HCT116 (cell line): Measurements from ENCODE around the gene OR10P1. TPM values are rescaled to one million over a fixed set of nuclear protein-coding genes. Genes with fewer than 3 reads are reported as not detected.

Experiments
- ATAC-seq: fragments of 200-7000 bp; cut with Tn5 transposase; 2 replicates; pipeline ENCODE4 v1.9.1; 2020; ENCODE audit warnings: mild to moderate bottlenecking, moderate library complexity
- BruUV-seq: library from RNA; stranded (reverse); fragments of 400-500 nt; replicated peaks from 2 replicates; lab custom pipeline; 2021; lab: Mats Ljungman, UMichigan
- CTCF ChIA-PET: fragments of 300-600 bp; sonication (Branson Sonifier 250); formaldehyde crosslinking; loops from one replicate; lab custom pipeline; 2021; ENCODE audit warnings: antibody characterized with exemption; lab: Charles Lee
- POLR2A ChIA-PET: fragments of 300-600, 350-600 bp; sonication (Branson Sonifier 250); formaldehyde crosslinking; loops from one replicate; lab custom pipeline; 2021; ENCODE audit warnings: antibody characterized with exemption; lab: Charles Lee
- RAD21 ChIA-PET, 2 experiments: fragments of 300-600 bp; sonication (Branson Sonifier 250); formaldehyde crosslinking; loops; one replicate each; lab custom pipeline; 2023; ENCODE audit warnings: low total read pairs in 2 of 2; ENCODE audit not compliant: uncharacterized antibody in 2 of 2, unreplicated experiment in 2 of 2, low non-redundant PET in 1 of 2; lab: Charles Lee
- DNase-seq: peaks from one replicate; pipeline ENCODE4 v3.0.0-alpha.2; 2010; ENCODE audit warnings: low read depth, low spot score
- H2AFZ ChIP-seq: fragments of 200-600 bp; shearing (Covaris generic), sonication (generic); 2 replicates; pipeline ENCODE4 v1.6.1; 2017; ENCODE audit warnings: low read depth, mixed run types, mixed read lengths, antibody characterized with exemption, low read length; ENCODE audit not compliant: poor library complexity, severe bottlenecking
- H3K27ac ChIP-seq: 2 replicates; pipeline ENCODE4 v1.5.1; 2012; ENCODE audit warnings: low read depth, low read length
- H3K27me3 ChIP-seq: fragments of 200-600 bp; sonication (generic); 2 replicates; pipeline ENCODE4 v1.6.1; 2016; ENCODE audit warnings: mixed run types, low read length, mixed read lengths; ENCODE audit not compliant: insufficient read depth
- H3K36me3 ChIP-seq, 2 experiments: fragments of 200-500 bp in 1 of 2; fragments of 200-600 bp in 1 of 2; sonication (Bioruptor generic) in 1 of 2; sonication (generic) in 1 of 2; 2 replicates each; pipeline versions ENCODE4 v1.5.1 to v1.6.1; 2014 to 2016; ENCODE audit warnings: low read length in 2 of 2, inconsistent platforms in 1 of 2, mixed read lengths in 1 of 2, mixed run types in 1 of 2; ENCODE audit not compliant: insufficient read depth in 2 of 2, control insufficient read depth in 1 of 2
- H3K4me1 ChIP-seq, 2 experiments: fragments of 200-600 bp in 1 of 2; sonication (generic) in 1 of 2; 2 replicates each; pipeline versions ENCODE4 v1.5.1 to v1.6.1; 2012 to 2017; ENCODE audit warnings: low read length in 2 of 2, inconsistent platforms in 1 of 2, mild to moderate bottlenecking in 1 of 2, mixed read lengths in 1 of 2, mixed run types in 1 of 2, moderate library complexity in 1 of 2; ENCODE audit not compliant: insufficient read depth in 2 of 2, control insufficient read depth in 1 of 2
- H3K4me2 ChIP-seq: fragments of 200-600 bp; sonication (generic); 2 replicates; pipeline ENCODE4 v1.6.1; 2017; ENCODE audit warnings: mixed run types, low read length, mixed read lengths
- H3K4me3 ChIP-seq, 2 experiments: fragments of 200-600 bp in 1 of 2; sonication (generic) in 1 of 2; replicated peaks in 1 of 2; 2 replicates each; pipeline ENCODE4 v1.5.1; 2011 to 2016; ENCODE audit warnings: low read length in 2 of 2, control low read depth in 1 of 2, low read depth in 1 of 2, mild to moderate bottlenecking in 1 of 2, mixed read lengths in 1 of 2, mixed run types in 1 of 2
- H3K79me2 ChIP-seq: fragments of 200-600 bp; sonication (generic); 2 replicates; pipeline ENCODE4 v1.6.1; 2017; ENCODE audit warnings: mild to moderate bottlenecking, mixed run types, low read length, moderate library complexity, mixed read lengths; ENCODE audit not compliant: insufficient read depth
- H3K9ac ChIP-seq: fragments of 200-600 bp; sonication (generic); 2 replicates; pipeline ENCODE4 v1.6.1; 2016; ENCODE audit warnings: low read length, mixed read lengths
- H3K9me2 ChIP-seq: fragments of 200-600 bp; sonication (generic), shearing (Covaris generic); 2 replicates; pipeline ENCODE4 v1.6.1; 2017; ENCODE audit warnings: mixed run types, mild to moderate bottlenecking, moderate library complexity; ENCODE audit not compliant: insufficient read depth
- H3K9me3 ChIP-seq, 2 experiments: fragments of 200-500 bp in 1 of 2; fragments of 200-600 bp in 1 of 2; sonication (Bioruptor generic) in 1 of 2; sonication (generic) in 1 of 2; 2 replicates each; pipeline ENCODE4 v1.6.1; 2014 to 2017; ENCODE audit warnings: low read length in 2 of 2, mixed read lengths in 2 of 2, inconsistent platforms in 1 of 2, low read depth in 1 of 2, mild to moderate bottlenecking in 1 of 2, mixed run types in 1 of 2, moderate library complexity in 1 of 2; ENCODE audit not compliant: control insufficient read depth in 1 of 2, insufficient read depth in 1 of 2
- H4K20me1 ChIP-seq: fragments of 200-600 bp; sonication (generic), shearing (Covaris generic); 2 replicates; pipeline ENCODE4 v1.6.1; 2017; ENCODE audit warnings: mixed run types, mild to moderate bottlenecking, moderate library complexity; ENCODE audit not compliant: insufficient read depth
- CEBPB ChIP-seq: IDR thresholded peaks from 2 replicates; pipeline ENCODE4 v1.6.1; 2012; ENCODE audit warnings: low read depth
- CTCF ChIP-seq, 3 experiments: fragments of 200-600 bp in 1 of 3; sonication (generic) in 1 of 3; IDR thresholded peaks in 2 of 3; conservative IDR thresholded peaks in 1 of 3; 2 replicates each; pipeline ENCODE4 v1.5.1; 2012 to 2017; ENCODE audit warnings: low read depth in 2 of 3, low read length in 2 of 3, antibody characterized with exemption in 1 of 3, borderline replicate concordance in 1 of 3, control low read depth in 1 of 3, mild to moderate bottlenecking in 1 of 3, mixed read lengths in 1 of 3, mixed run types in 1 of 3, moderate library complexity in 1 of 3; ENCODE audit not compliant: insufficient read depth in 1 of 3
- EZH2 ChIP-seq: fragments of 200-600 bp; sonication (generic); IDR thresholded peaks from 2 replicates; pipeline ENCODE4 v1.6.1; 2017; ENCODE audit warnings: antibody characterized with exemption, mixed run types
- POLR2A ChIP-seq: IDR thresholded peaks from 2 replicates; pipeline ENCODE4 v1.7.0; 2011; ENCODE audit warnings: borderline replicate concordance; ENCODE audit not compliant: insufficient read depth, insufficient read length; ENCODE audit errors: extremely low read depth
- SP1 ChIP-seq: IDR thresholded peaks from 2 replicates; pipeline ENCODE4 v1.6.1; 2012; ENCODE audit warnings: low read depth
- SRF ChIP-seq: IDR thresholded peaks from 2 replicates; pipeline ENCODE4 v1.6.1; 2012; ENCODE audit warnings: low read depth
- ZBTB33 ChIP-seq: IDR thresholded peaks from 2 replicates; pipeline ENCODE4 v1.6.1; 2011; ENCODE audit warnings: mild to moderate bottlenecking, low read length, moderate library complexity; ENCODE audit not compliant: insufficient replicate concordance; ENCODE audit errors: extremely low read depth
- ZNF274 ChIP-seq: fragments of 200-500 bp; sonication (Bioruptor generic); IDR thresholded peaks from 2 replicates; pipeline ENCODE4 v1.6.1; 2014; ENCODE audit warnings: mild to moderate bottlenecking, low read depth, low read length, inconsistent platforms
- intact Hi-C: fragments of 100-400 bp; cut with micrococcal nuclease; formaldehyde crosslinking; loops from 2 replicates; pipeline ENCODE4 v1.10.0; 2022
- total RNA-seq: library from RNA; stranded (reverse); gene quantifications from one replicate; pipeline ENCODE4 v1.2.1, GENCODE V29; 2021; ENCODE audit not compliant: unreplicated experiment

The OR10P1 gene
- total RNA-seq, 1 experiment from 2014 or later = not detected

- Histone ChIP-seq H3K4me3 (no peak overlapping the region), H3K4me2 (no peak overlapping the region), H2AFZ (no peak overlapping the region), H3K27me3 (peaks cover 13% of the 10 kb centered on the region; the same call in 1 of the 2 replicates), H3K9me3 (no peaks in the 10 kb centered on the region), H3K4me1 (peaks cover 0 to 17% of the 10 kb centered on the region in 2 experiments; a peak in 2 of 4 replicates), H3K36me3 (no peaks in the 10 kb centered on the region), H3K27ac (no peak overlapping the region), H3K9me2 (no peaks in the 10 kb centered on the region), H4K20me1 (no peaks in the 10 kb centered on the region), H3K9ac (no peak overlapping the region), H3K79me2 (no peaks in the 10 kb centered on the region)
- RAD21 ChIA-PET = no interaction called here
- DNase-seq (no peak), ATAC-seq (no peak)
- POLR2A ChIA-PET = no interaction called here
- BruUV-seq = no TSS peak
- TF ChIP-seq EZH2 = no peak
- no peak for TF ChIP-seq ZBTB33
- TF ChIP-seq CTCF (IDR thresholded peaks at IDR 0.05 in 2 of 3, conservative IDR thresholded peaks at IDR 0.05 in 1 of 3; ENCODE audit: borderline replicate concordance in 1 of 3, insufficient read depth in 1 of 3, low read depth in 2 of 3, low read length in 2 of 3) = no peak
- no peak for TF ChIP-seq SRF
- TF ChIP-seq ZNF274 = no peak
- TF ChIP-seq POLR2A = no peak
- TF ChIP-seq CEBPB = no peak
- no peak for TF ChIP-seq SP1
- intact Hi-C loops = no loop called here
- CTCF ChIA-PET = no interaction called here
Observed at GRCh38 chr12:55642669-55643068, 6.0 kb downstream of the OR10P1 start.
